ENCODE data around the gene UFSP2.

GRCh38 chr4:185382754-185383153 is 43.0 kb downstream of the UFSP2 start:
- TF ChIP-seq CTCF (IDR thresholded peaks at IDR 0.05) (no peak), POLR2A (IDR thresholded peaks at IDR 0.05) (no peak)

Measured in heart left ventricle (tissue), 13 donors.